SU-DHL-6 (cell line): ENCODE data around the gene EXOC5.

Experiments used
- H2AFZ ChIP-seq: fragments of 200-600 bp; sonication (generic); 2 replicates; pipeline ENCODE4 v1.6.1; 2014; ENCODE audit warnings: low read depth, mild to moderate bottlenecking, moderate library complexity, mixed read lengths, antibody characterized with exemption, low read length; ENCODE audit not compliant: severe bottlenecking
- H3F3A ChIP-seq: fragments of 200-600 bp; shearing (Covaris generic); 2 replicates; pipeline ENCODE4 v1.6.0; 2016; ENCODE audit warnings: antibody characterized with exemption, mild to moderate bottlenecking; ENCODE audit not compliant: insufficient read depth
- H3K27ac ChIP-seq: fragments of 200-600 bp; sonication (generic); 2 replicates; pipeline ENCODE4 v1.5.1; 2016; ENCODE audit warnings: low read depth, mild to moderate bottlenecking, low read length, moderate library complexity, mixed read lengths
- H3K27me3 ChIP-seq: fragments of 200-600 bp; sonication (generic), shearing (Covaris generic); 2 replicates; pipeline ENCODE4 v1.6.0; 2014; ENCODE audit warnings: mild to moderate bottlenecking, low read length
- H3K36me3 ChIP-seq: fragments of 200-600 bp; sonication (generic); 2 replicates; pipeline ENCODE4 v1.6.1; 2014; ENCODE audit warnings: mild to moderate bottlenecking, low read length, mixed read lengths
- H3K4me2 ChIP-seq: fragments of 300-600, 200-600 bp; shearing (Covaris generic), sonication (generic); 2 replicates; pipeline ENCODE4 v1.6.0; 2014; ENCODE audit warnings: low read length, low read depth, mild to moderate bottlenecking; ENCODE audit not compliant: poor library complexity, severe bottlenecking
- H3K4me3 ChIP-seq: fragments of 200-600 bp; sonication (generic); 2 replicates; pipeline ENCODE4 v1.5.1; 2014; ENCODE audit warnings: antibody characterized with exemption, low read length, mild to moderate bottlenecking, mixed read lengths; ENCODE audit not compliant: insufficient read depth, poor library complexity, severe bottlenecking
- H3K79me2 ChIP-seq: fragments of 200-600 bp; sonication (generic); 2 replicates; pipeline ENCODE4 v1.6.1; 2014; ENCODE audit warnings: mild to moderate bottlenecking, low read length, moderate library complexity; ENCODE audit not compliant: insufficient read depth
- H3K9ac ChIP-seq: fragments of 200-600 bp; sonication (generic); 2 replicates; pipeline ENCODE4 v1.7.0; 2014; ENCODE audit warnings: mild to moderate bottlenecking, low read length
- H3K9me2 ChIP-seq: fragments of 200-600 bp; sonication (generic); replicated peaks from 2 replicates; pipeline ENCODE4 v1.6.1; 2014; ENCODE audit warnings: low read length; ENCODE audit not compliant: insufficient read depth
- H3K9me3 ChIP-seq: fragments of 200-600 bp; sonication (generic); 2 replicates; pipeline ENCODE4 v1.6.1; 2014; ENCODE audit warnings: low read length, mixed read lengths; ENCODE audit not compliant: insufficient read depth
- H4K20me1 ChIP-seq: fragments of 200-600 bp; sonication (generic); 2 replicates; pipeline ENCODE4 v1.6.1; 2014; ENCODE audit warnings: low read depth, mild to moderate bottlenecking, antibody characterized with exemption, low read length, moderate library complexity, mixed read lengths
- EZH2phosphoT487 ChIP-seq: fragments of 200-600 bp; sonication (generic), shearing (Covaris generic); conservative IDR thresholded peaks from 2 replicates; pipeline ENCODE4 v1.6.1; 2018; ENCODE audit warnings: mild to moderate bottlenecking, antibody characterized with exemption, low read length, moderate library complexity, mixed read lengths
- TF ChIP-seq, protein P1 (sequence below): fragments of 200-600 bp; sonication (generic); IDR thresholded peaks from one replicate; pipeline ENCODE4 v1.5.1; 2017; ENCODE audit warnings: antibody characterized with exemption, mild to moderate bottlenecking, low read length, moderate library complexity; ENCODE audit not compliant: insufficient read depth, poor library complexity, severe bottlenecking

Gene EXOC5

DNA sequence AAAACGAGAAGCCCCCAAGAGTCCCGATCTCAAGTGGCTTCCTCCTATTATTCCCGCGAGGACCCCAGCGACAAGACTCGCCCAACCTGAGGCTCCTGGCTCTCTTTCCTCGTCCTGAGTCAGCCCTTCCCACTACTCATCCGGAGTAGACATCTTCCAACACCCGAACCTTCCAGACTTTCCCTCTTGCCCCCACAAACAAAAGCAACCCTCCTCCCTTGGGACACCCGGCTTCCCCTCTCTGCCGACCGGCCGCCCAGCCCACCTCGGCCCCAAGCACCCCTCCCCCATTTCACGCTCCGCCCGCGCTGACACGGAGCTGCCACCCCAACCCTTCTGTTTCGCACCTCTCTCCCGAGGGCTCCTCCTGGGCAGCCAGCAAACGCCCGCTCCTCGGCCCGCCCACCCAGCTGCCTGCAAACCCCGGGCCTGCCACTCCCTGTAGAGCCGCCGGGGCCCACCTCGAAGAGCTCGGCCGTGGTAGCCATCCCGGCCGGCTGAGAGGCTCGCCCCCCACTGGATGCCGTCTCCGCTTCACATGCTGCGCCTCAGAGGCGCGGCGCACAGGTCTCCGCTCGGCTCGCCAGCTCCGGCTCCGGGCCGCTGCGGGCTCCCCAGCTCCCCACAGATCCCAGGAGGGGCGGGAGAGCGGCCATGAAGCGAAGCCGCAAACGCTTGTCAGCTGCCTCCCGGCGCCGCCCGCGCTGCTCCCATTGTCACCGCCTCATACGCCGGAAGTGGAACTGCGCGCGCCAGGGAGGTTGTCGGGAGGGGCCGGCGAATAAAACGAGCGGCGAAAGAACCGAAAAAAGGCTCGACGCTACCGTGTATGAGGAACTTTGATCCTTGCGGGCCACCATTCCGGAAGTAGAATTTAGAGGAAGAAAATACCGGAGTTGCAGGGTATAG, at the start of gene EXOC5, which contains the start of gene AP5M1:
TSS of gene EXOC5 (minus strand) at position 745 of the 909 bp plus-strand sequence. CDS start at position 488, 257 bp downstream.
TSS of gene AP5M1 (plus strand) at position 811 of the 909 bp plus-strand sequence. CDS start 344 bp downstream, outside the sequence.
- peak within 1 kb of the TSS; percentile 93 for H3K27ac ChIP-seq
- peak within 1 kb of the TSS; percentile 97 for H3K4me3 ChIP-seq
- H3K4me2 ChIP-seq: peak within 1 kb of the TSS; percentile 98
- H3K9me3 ChIP-seq: no peaks in the 10 kb centered on the region
- no peaks in the 10 kb centered on the region for H3K9me2 ChIP-seq
- no peaks in the 10 kb centered on the region for H4K20me1 ChIP-seq
- peaks cover 22% of the 10 kb centered on the region for H3F3A ChIP-seq
- peaks cover 93% of the 10 kb centered on the region for H3K79me2 ChIP-seq
- peak within 1 kb of the TSS; percentile 94 for H3K9ac ChIP-seq
- H3K27me3 ChIP-seq: no peaks in the 10 kb centered on the region
- H3K36me3 ChIP-seq: no peaks in the 10 kb centered on the region; the same call in 1 of the 2 replicates
- peak within 1 kb of the TSS; percentile 93 for H2AFZ ChIP-seq
- TF ChIP-seq, protein P1, sequence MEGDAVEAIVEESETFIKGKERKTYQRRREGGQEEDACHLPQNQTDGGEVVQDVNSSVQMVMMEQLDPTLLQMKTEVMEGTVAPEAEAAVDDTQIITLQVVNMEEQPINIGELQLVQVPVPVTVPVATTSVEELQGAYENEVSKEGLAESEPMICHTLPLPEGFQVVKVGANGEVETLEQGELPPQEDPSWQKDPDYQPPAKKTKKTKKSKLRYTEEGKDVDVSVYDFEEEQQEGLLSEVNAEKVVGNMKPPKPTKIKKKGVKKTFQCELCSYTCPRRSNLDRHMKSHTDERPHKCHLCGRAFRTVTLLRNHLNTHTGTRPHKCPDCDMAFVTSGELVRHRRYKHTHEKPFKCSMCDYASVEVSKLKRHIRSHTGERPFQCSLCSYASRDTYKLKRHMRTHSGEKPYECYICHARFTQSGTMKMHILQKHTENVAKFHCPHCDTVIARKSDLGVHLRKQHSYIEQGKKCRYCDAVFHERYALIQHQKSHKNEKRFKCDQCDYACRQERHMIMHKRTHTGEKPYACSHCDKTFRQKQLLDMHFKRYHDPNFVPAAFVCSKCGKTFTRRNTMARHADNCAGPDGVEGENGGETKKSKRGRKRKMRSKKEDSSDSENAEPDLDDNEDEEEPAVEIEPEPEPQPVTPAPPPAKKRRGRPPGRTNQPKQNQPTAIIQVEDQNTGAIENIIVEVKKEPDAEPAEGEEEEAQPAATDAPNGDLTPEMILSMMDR: no peak
- no peak for TF ChIP-seq EZH2phosphoT487

DNA sequence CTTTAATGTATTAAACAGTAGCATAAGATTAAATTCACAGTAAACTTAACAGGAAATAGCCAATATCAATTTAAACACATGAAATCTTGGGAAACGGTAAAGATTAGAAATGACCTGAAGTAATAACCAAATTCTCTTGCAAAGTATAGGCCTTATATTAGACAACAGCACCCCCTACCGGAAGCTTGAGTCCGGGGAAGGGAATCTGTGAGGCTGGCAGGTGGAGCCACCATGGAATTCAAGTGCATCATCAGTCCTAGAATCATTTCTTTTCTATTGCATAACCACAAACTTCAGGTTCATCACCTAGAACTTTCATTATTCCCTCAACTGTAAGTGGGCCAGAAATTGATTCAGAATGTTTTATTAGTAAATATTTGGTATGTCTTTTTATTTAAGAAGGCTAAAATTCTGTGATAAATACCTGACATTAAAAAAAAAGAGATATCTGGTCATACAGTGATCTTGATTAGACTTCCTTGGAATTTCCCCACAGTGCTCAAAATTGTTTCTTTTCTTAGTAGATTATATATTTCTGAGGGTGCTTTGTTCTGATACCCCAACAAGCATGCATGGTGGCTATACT, 48.6 kb upstream of the EXOC5 start:
- no peaks in the 10 kb centered on the region for H4K20me1 ChIP-seq
- H3K4me2 ChIP-seq: no peak overlapping the region
- H3K9ac ChIP-seq: no peak overlapping the region
- no peaks in the 10 kb centered on the region for H3K36me3 ChIP-seq
- no peak overlapping the region for H3K27ac ChIP-seq
- H3K9me3 ChIP-seq: no peaks in the 10 kb centered on the region
- no peaks in the 10 kb centered on the region for H3K9me2 ChIP-seq
- H2AFZ ChIP-seq: no peak overlapping the region
- TF ChIP-seq, protein P1: peak; percentile 73
- no peak for TF ChIP-seq EZH2phosphoT487
- no peaks in the 10 kb centered on the region for H3K79me2 ChIP-seq
- H3K4me3 ChIP-seq: no peak overlapping the region
- H3K27me3 ChIP-seq: no peaks in the 10 kb centered on the region
- H3F3A ChIP-seq: no peaks in the 10 kb centered on the region

DNA sequence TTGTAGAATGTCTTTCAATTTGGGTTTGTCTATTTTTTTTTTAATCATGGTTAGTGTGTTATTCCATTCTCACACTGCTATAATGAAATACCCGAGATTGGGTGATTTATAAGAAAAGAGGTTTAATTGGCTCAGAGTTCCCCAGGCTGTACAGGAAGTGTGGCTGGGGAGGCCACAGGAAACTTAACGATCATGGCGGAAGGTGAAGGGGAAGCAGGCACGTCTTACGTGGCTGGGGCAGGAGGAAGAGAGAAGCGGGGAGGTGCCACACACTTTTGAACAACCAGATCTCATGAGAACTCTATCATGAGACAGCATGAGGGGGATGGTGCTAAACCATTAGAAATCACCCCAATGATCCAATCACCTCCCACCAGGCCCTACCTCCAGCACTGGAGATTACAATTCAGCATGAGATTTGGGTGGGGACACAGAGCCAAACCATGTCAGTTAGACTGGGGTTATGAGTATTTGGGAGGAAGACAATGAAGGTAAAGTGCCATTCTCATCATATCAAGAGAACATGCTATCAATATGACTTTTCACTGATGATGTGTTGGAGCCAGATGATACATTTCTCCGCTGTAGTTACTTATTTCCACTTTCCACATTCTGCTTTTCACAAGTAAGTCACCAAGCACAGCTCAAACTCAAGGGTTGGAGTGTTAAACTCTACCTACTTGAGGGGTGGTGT, 45.8 kb upstream of the EXOC5 start:
- H3K36me3 ChIP-seq: no peaks in the 10 kb centered on the region
- no peaks in the 10 kb centered on the region for H4K20me1 ChIP-seq
- no peak overlapping the region for H3K9ac ChIP-seq
- TF ChIP-seq EZH2phosphoT487: no peak
- TF ChIP-seq, protein P1: no peak
- H3K79me2 ChIP-seq: no peaks in the 10 kb centered on the region
- no peaks in the 10 kb centered on the region for H3K9me2 ChIP-seq
- no peaks in the 10 kb centered on the region for H3K27me3 ChIP-seq
- no peak overlapping the region for H3K4me3 ChIP-seq
- H3F3A ChIP-seq: no peaks in the 10 kb centered on the region
- H3K9me3 ChIP-seq: no peaks in the 10 kb centered on the region
- H3K27ac ChIP-seq: no peak overlapping the region
- H2AFZ ChIP-seq: no peak overlapping the region
- H3K4me2 ChIP-seq: no peak overlapping the region
